Small intestine (tissue), 7 donors: ENCODE measurements around the gene CCDC106. TPM values are rescaled to one million over a fixed set of nuclear protein-coding genes. Genes with fewer than 3 reads are reported as not detected.

ENCODE experiments used
- DNase-seq, 2 donors: peaks; one replicate each; pipeline versions ENCODE4 v3.0.0 to v3.0.0-alpha.2; 2013
- FAIRE-seq: peaks from 2 replicates; lab custom pipeline; 2012; peaks lifted over from hg19 to GRCh38; lab: Jason Lieb, UNC
- H3K27ac ChIP-seq, 3 donors: one replicate each; pipeline ENCODE4 v1.5.1; 2013; ENCODE audit warnings: low read length in 2 of 3, mild to moderate bottlenecking in 2 of 3, control low read depth in 1 of 3, inconsistent platforms in 1 of 3, low read depth in 1 of 3, moderate library complexity in 1 of 3
- H3K27me3 ChIP-seq, 3 donors: one replicate each; pipeline ENCODE4 v1.6.1; 2013; ENCODE audit warnings: low read length in 3 of 3, inconsistent platforms in 1 of 3; ENCODE audit not compliant: control insufficient read depth in 3 of 3, insufficient read depth in 3 of 3
- H3K36me3 ChIP-seq, 3 donors: one replicate each; pipeline ENCODE4 v1.6.1; 2013; ENCODE audit warnings: low read length in 3 of 3, inconsistent platforms in 1 of 3, low read depth in 1 of 3, mild to moderate bottlenecking in 1 of 3, moderate library complexity in 1 of 3; ENCODE audit not compliant: control insufficient read depth in 3 of 3, insufficient read depth in 2 of 3
- H3K4me1 ChIP-seq, 3 donors: one replicate each; pipeline ENCODE4 v1.6.1; 2013; ENCODE audit warnings: low read length in 2 of 3, inconsistent platforms in 1 of 3, low read depth in 1 of 3, mild to moderate bottlenecking in 1 of 3, moderate library complexity in 1 of 3; ENCODE audit not compliant: control insufficient read depth in 3 of 3, insufficient read depth in 2 of 3
- H3K4me3 ChIP-seq, 3 donors: one replicate each; pipeline ENCODE4 v1.5.1; 2013; ENCODE audit warnings: low read length in 3 of 3, control low read depth in 1 of 3, inconsistent platforms in 1 of 3, low read depth in 1 of 3, mild to moderate bottlenecking in 1 of 3, moderate library complexity in 1 of 3
- H3K9me3 ChIP-seq, 2 donors: one replicate each; pipeline ENCODE4 v1.6.1; 2013; ENCODE audit warnings: low read depth in 1 of 2, low read length in 1 of 2; ENCODE audit not compliant: control insufficient read depth in 2 of 2, insufficient read depth in 1 of 2
- WGBS, 3 donors: extraction: QIAGEN DNeasy Blood & Tissue Kit; methylation state at CpG; one replicate each; pipeline ENCODE4 v1.1.7; 2013; 5-methylcytosine and 5-hydroxymethylcytosine counted together
- polyA plus RNA-seq, 4 donors: library from polyadenylated mRNA; stranded (reverse) in 3 of 4; unstranded in 1 of 4; fragments of 200-250 nt in 3 of 4; fragments of 120-200 nt in 1 of 4; gene quantifications; one replicate each; pipeline versions ENCODE4 v1.2.1 to v1.2.3, GENCODE V29; 2013
- donor health status: healthy with polysubstance abuse.
- donor health status: control.
- donor health status: control.
- donor health status: Bipolar disorder and iron deficiency.
- donor health status: healthy.

The CCDC106 gene
- polyA plus RNA-seq, 4 donors, result 2.5 to 12.1 (median 5.6) TPM

DNA sequence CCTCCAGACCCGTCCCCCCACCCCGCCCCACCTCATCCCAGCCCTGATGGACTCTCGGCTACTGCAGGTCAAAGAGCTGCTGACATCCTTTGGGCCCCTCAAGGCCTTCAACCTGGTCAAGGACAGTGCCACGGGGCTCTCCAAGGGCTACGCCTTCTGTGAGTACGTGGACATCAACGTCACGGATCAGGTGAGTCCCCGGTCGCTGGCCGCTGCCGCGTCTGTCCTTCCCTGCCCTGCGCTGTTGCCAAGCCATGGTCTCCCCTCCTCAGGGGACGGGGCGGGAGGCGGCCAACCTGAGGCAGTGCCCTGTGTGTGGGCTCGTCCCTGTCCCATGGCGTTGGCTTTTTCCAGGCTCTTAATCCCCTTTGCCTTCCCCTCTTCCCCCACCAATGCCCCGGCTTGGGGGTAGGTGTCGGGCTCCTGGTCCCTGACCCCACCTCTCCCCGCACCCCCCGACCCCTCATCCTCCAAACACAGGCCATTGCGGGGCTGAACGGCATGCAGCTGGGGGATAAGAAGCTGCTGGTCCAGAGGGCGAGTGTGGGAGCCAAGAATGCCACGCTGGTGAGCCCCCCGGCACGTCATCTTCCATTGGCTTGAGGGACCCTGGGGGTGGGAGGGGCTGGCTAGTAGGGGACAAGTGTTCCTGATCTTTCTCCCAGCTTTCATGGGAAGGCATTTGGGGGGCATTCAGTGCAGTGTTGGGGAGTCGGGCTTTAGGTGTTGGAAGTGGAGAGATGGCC, 20.8 kb downstream of the CCDC106 start:
- H3K4me3 ChIP-seq, result no peak overlapping the region
- H3K4me1 ChIP-seq, result peaks cover 2 to 26% (median 6%) of the 10 kb centered on the region in 3 donors
- H3K9me3 ChIP-seq, result no peaks in the 10 kb centered on the region
- H3K27ac ChIP-seq, result peak overlapping the region in 1 of 3 donors; percentile 74
- no peak for FAIRE-seq
- 80 to 89% (median 89%) methylated on average over 30 of the region's 30 CpGs for WGBS, 3 donors
- H3K27me3 ChIP-seq, result no peaks in the 10 kb centered on the region
- peaks cover 27 to 88% (median 38%) of the 10 kb centered on the region in 3 donors for H3K36me3 ChIP-seq
- no peak for DNase-seq

DNA sequence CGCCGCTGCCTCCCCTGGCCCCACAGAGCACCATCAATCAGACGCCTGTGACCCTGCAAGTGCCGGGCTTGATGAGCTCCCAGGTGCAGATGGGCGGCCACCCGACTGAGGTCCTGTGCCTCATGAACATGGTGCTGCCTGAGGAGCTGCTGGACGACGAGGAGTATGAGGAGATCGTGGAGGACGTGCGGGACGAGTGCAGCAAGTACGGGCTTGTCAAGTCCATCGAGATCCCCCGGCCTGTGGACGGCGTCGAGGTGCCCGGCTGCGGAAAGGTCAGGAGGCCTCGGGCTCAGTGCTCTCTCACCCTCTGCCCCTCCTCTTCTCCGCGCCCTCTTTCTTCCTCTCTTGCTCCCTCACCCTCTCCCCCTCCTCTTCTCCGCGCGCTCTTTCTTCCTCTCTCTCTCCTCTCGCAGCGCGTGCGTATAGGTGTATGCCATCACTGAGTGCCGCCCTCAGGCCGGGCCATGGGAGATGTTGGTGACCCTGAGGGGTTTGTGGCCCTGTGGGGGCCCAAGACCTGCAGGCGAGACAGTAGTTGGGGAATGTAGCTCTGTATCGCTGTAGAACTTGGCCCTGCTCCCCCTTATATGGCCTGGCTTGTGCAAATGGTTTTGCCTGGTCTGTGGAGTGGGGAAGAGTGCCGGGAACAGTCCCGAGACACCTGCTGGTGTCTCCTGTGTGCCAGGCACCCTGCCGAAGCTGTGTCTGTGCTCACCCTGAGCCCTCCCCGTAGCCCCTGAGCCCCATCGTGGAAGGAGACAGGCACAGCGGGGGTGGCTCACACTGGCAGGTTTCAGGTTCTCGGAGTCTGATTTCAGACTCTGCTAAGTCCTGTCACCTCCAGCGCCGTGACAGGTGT, 21.6 kb downstream of the CCDC106 start:
- FAIRE-seq (no peak), DNase-seq (no peak)
- 85 to 88% (median 87%) methylated on average over 40 to 43 of the region's 43 CpGs for WGBS, 3 donors
- Histone ChIP-seq H3K4me3 (no peak overlapping the region), H3K4me1 (peaks cover 2 to 29% (median 6%) of the 10 kb centered on the region in 3 donors), H3K36me3 (peaks cover 30 to 86% (median 33%) of the 10 kb centered on the region in 3 donors), H3K27me3 (no peaks in the 10 kb centered on the region), H3K9me3 (no peaks in the 10 kb centered on the region), H3K27ac (peak overlapping the region in 1 of 3 donors; percentile 12)

DNA sequence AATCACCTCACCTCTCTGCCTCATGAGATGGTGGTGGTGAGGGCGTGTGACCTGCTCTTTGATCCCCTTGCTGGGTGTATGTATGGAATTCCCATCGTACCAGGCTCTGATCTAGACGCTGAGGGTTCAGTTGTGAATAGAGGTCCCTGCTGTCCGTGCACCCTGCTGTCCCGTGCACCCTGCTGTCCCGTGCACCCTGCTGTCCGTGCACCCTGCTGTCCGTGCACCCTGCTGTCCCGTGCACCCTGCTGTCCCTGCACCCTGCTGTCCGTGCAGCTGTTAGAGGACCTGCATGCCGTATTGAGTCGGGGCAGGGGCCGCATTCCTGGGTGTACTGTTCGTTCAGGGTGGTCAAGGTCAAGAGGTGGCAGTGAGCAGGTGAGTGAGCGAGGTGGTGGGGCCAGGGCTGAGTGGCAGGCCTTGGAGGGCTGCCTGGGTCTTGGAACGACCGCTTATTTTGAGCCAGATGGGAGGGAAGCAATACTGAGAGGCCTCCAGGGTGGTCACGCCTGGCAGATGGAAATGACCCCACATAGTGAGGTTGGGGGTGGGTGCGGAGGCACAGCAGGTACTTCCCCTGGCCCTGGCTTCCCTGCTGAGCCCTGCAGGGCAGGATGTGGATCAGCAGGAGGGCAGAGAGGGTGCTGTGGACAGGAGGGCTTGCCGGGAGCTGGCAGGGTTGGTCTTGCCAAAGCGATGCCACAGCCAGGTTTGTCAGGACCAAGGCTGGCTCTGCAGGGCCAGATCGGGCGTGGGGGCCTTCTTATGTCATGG, 22.5 kb downstream of the CCDC106 start:
- no peak for FAIRE-seq
- peaks cover 2 to 29% (median 6%) of the 10 kb centered on the region in 3 donors for H3K4me1 ChIP-seq
- DNase-seq, result no peak
- H3K4me3 ChIP-seq, result no peak overlapping the region
- WGBS, 3 donors, result 71 to 77% (median 74%) methylated on average over 23 of the region's 23 CpGs
- H3K9me3 ChIP-seq, result no peaks in the 10 kb centered on the region
- peaks cover 30 to 79% (median 33%) of the 10 kb centered on the region in 3 donors for H3K36me3 ChIP-seq
- H3K27ac ChIP-seq, result no peak overlapping the region
- no peaks in the 10 kb centered on the region for H3K27me3 ChIP-seq

DNA sequence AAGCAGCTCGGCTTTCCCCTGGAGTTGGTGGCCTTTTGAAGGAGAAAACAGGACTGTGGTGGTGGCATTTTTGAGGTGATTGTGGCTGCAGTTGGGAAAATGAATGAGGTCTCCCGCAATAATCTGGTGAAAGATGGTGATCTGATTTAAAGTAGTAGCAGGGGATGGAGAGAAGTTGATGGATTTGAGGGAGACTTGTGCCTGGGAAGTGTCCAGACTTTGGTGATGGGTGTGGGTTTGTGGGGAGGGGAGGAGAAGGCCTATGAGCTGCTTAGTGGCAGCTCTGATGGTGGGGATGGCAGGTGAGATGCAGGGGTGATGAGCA, 23.0 kb downstream of the CCDC106 start:
- Histone ChIP-seq H3K4me1 (peaks cover 2 to 29% (median 6%) of the 10 kb centered on the region in 3 donors), H3K36me3 (peaks cover 29 to 73% (median 30%) of the 10 kb centered on the region in 3 donors), H3K27ac (no peak overlapping the region), H3K4me3 (no peak overlapping the region), H3K27me3 (no peaks in the 10 kb centered on the region), H3K9me3 (no peaks in the 10 kb centered on the region)
- no peak for FAIRE-seq
- WGBS, 3 donors, result 59 to 73% (median 62%) methylated on average over 2 of the region's 2 CpGs
- DNase-seq, result no peak

DNA sequence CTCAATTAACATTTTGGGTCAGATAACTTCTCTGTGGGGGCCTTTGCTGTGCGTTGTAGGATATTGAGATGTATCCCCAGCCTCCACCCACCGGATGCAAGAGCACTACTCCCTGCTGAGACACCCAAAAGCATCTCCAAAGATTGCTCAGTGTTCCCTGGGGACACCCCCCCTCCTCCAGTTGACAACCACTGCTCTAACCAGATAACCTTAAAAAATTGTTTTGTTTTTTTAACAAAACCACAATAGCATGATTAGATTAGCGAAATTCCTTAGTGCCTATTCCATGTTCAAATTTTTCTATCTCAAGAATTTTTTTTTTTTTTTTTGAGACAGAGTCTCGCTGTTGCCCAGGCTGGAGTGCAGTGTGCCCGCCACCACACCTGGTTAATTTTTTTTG, 24.4 kb downstream of the CCDC106 start:
- H3K27ac ChIP-seq, result no peak overlapping the region
- DNase-seq, result no peak
- no peaks in the 10 kb centered on the region for H3K27me3 ChIP-seq
- H3K36me3 ChIP-seq, result peaks cover 19 to 65% (median 27%) of the 10 kb centered on the region in 3 donors
- H3K4me1 ChIP-seq, result peaks cover 0 to 28% (median 8%) of the 10 kb centered on the region in 3 donors
- no peaks in the 10 kb centered on the region for H3K9me3 ChIP-seq
- FAIRE-seq, result no peak
- H3K4me3 ChIP-seq, result no peak overlapping the region
- 84 to 86% (median 86%) methylated on average over 5 of the region's 5 CpGs for WGBS, 3 donors

DNA sequence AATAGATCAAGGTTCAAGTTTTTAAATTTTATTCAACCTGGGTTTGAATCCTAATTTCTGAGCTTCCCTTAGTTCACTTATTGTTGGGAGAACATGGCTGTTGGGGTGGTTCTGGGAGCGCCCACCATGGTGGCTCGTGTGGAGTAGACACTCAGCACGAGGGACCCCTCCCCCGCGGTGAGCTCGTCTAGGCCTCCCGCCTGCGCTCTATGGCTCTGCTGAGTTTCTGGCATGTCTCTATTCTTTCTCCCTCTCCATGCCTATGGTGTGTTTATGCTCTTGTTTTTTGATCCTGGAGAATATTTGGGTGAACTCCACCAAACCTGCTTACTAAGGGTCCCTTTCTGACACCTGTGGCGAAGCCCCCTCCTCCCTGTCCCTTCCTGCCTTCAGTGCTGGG, 25.5 kb downstream of the CCDC106 start:
- FAIRE-seq, result no peak
- H3K4me1 ChIP-seq, result peaks cover 4 to 31% (median 11%) of the 10 kb centered on the region in 3 donors
- peaks cover 19 to 62% (median 26%) of the 10 kb centered on the region in 3 donors for H3K36me3 ChIP-seq
- no peaks in the 10 kb centered on the region for H3K27me3 ChIP-seq
- no peak overlapping the region for H3K27ac ChIP-seq
- WGBS, 3 donors, result 80 to 82% (median 81%) methylated on average over 9 of the region's 9 CpGs
- no peak for DNase-seq
- no peaks in the 10 kb centered on the region for H3K9me3 ChIP-seq
- no peak overlapping the region for H3K4me3 ChIP-seq

DNA sequence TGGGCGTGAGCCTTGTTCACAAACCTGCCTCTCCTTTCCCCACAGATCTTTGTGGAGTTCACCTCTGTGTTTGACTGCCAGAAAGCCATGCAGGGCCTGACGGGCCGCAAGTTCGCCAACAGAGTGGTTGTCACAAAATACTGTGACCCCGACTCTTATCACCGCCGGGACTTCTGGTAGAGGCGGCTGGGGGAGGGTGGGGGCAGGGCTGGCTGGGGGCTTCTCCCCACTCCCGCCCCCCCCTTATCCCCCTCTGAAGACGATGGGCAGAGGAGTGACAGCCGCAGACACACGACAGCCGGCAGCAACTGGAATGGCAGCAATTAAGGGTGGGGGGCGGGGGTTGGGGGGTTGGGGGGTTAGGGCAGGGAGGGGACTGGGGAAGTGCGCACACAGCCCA, 25.9 kb downstream of the CCDC106 start:
- FAIRE-seq (no peak), DNase-seq (no peak)
- no peaks in the 10 kb centered on the region for H3K9me3 ChIP-seq
- H3K4me1 ChIP-seq, result peaks cover 5 to 34% (median 11%) of the 10 kb centered on the region in 3 donors
- peaks cover 20 to 62% (median 21%) of the 10 kb centered on the region in 3 donors for H3K36me3 ChIP-seq
- no peak overlapping the region for H3K4me3 ChIP-seq
- no peak overlapping the region for H3K27ac ChIP-seq
- H3K27me3 ChIP-seq, result no peaks in the 10 kb centered on the region
- WGBS, 3 donors, result 72 to 76% (median 73%) methylated on average over 8 to 15 of the region's 15 CpGs

DNA sequence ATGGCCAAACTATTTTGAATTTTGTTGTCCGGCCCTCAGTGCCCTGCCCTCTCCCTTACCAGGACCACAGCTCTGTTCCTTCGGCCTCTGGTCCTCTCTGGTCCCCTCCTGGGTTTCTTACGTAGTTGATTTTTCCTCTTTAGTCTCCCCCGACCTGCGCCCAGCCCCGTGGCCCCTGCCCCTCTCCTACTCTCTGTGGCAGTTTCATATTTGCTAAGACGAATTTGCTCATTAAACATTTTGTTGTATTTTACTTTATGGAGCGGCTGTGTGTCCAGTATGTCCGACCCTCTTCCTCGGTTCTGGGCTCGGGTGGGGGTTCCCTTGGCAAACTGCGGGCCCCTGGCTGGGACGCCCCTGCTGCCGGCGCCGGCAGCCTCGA, 26.4 kb downstream of the CCDC106 start:
- Histone ChIP-seq H3K9me3 (no peaks in the 10 kb centered on the region), H3K4me1 (peaks cover 6 to 38% (median 11%) of the 10 kb centered on the region in 3 donors), H3K4me3 (peak overlapping the region; percentile 34 to 94 (median 79)), H3K36me3 (peaks cover 17 to 62% (median 20%) of the 10 kb centered on the region in 3 donors), H3K27ac (peak overlapping the region; percentile 63 to 92 (median 67)), H3K27me3 (no peaks in the 10 kb centered on the region)
- WGBS, 3 donors, result 22 to 28% (median 26%) methylated on average over 16 to 17 of the region's 17 CpGs
- DNase-seq (no peak), FAIRE-seq (no peak)
